ENCODE results near the gene CXCL1.
A peak's percentile ranks its signal among the peaks of the same experiment; 100 is the strongest.
"Not testable (repeated sequence)": the region's sequence is repeated elsewhere in the genome, so short reads cannot be mapped to it uniquely, and the experiment has no call there.

Gene CXCL1

DNA sequence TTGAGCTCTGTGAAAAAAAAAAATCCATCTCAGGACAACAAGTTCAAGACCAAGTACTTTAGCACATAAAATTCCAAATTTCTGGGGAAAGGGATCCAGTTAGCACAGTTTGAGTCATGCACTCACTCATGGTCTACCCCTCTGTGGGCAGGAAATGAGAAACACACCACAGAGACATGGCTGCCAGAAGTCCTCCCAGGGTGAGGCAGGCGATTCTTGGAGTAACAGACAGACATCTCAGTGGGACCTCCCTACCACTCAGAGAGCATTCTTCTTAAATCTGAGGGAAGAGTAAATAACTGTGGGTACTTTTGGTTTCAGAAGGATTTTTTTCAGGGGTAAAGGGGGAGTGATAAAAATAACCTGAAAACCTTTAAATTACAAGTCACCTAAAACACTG is 14.1 kb downstream of the CXCL1 start:
- no peak for DNase-seq

- DNase-seq, result no peak
These were observed 16.5 kb downstream of the CXCL1 start for GRCh38 chr4:73885574-73886267.

DNA sequence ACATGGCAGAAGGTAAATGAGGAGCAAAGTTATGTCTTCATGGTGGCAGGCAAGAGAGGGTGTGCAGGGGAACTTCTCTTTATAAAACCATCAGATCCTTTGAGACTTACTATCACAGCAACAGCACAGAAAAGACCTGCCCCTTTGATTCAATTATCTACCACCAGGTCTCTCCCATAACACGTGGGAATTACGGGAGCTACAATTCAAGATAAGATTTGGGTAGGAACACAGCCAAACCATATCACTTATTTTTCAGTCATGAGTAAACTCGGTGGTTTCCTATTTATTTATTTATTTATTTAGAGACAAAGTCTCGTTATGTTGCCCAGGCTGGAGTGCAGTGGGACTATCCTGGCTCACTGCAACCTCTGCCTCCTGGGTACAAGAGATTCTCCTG is 22.1 kb downstream of the CXCL1 start:
- DNase-seq, result no peak

DNA sequence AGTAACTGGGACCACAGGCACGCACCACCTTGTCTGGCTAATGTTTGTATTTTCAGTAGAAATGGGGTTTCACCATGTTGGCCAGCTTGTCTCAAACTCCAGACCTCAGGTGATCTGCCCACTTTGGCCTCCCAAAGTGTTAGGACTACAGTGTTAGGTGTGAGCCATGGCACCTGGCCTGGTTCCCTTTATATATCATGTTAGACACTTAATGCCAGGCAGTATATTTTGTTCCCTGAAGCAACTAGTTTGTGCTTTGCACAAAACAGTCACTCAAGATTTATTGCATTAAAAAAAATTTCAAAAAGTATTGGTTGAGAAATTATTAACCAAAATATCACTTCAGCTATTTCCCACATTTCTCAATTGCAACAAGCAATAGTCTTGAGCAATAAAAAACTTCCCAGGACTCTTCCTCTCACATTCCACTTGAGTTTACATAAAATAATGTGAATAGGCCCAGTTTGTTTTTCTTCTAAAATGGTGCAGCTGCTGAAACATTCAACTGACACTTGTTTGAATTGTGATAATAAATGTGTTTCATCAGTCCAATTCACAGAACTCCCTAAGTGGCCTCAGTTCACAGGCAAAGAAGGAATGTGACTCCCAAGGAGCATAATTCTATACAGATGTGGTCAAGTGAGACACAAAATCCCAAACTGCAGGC is 22.7 kb downstream of the CXCL1 start:
- peak; percentile 92 for DNase-seq

- DNase-seq, result no peak
These were observed 23.8 kb downstream of the CXCL1 start for GRCh38 chr4:73892966-73893365.

- DNase-seq, result no peak
These were observed 24.8 kb downstream of the CXCL1 start for GRCh38 chr4:73894001-73894400.

- DNase-seq, result no peak
These were observed 26.3 kb downstream of the CXCL1 start for GRCh38 chr4:73895201-73896175.

DNA sequence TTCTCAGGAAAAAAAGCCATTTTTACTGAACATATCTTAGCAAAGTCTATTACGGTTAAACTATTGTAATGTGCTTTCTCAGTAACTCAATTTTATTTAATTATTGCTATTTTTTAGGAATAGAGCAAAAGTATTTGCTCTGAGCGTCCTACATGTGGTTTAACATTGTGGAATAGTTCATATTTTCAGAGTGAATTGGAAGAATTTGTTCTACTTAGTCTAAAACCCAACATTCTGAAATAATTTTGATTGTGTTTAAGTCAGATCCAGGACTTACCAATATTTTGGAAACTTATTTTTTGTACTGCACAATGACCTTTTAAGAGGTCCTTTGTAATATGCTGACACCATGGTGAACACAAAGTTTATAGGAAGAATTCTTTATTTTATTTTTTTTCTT is 27.2 kb downstream of the CXCL1 start:
- DNase-seq, result no peak

GRCh38 chr4:73897380-73898136 is 28.4 kb downstream of the CXCL1 start:
- DNase-seq, result no peak

DNA sequence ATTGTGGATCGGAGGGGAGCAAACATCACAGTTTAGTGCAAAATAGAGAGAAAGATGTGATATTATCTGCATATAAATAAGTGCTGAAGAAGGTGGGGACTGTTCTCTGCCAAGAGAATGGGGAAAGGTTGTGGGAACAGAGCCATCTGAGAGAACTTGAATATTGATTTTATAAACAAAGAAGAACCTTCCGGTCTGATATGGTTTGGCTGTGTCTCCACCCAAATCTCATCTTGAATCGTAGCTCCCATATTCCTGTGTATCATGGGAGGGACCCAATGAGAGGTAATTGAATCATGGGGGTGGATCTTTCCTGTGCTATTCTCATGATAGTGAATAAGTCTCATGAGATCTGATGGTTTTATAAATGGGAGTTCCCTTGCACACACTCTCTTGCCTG is 30.1 kb downstream of the CXCL1 start:
- not testable (repeated sequence) for DNase-seq

DNA sequence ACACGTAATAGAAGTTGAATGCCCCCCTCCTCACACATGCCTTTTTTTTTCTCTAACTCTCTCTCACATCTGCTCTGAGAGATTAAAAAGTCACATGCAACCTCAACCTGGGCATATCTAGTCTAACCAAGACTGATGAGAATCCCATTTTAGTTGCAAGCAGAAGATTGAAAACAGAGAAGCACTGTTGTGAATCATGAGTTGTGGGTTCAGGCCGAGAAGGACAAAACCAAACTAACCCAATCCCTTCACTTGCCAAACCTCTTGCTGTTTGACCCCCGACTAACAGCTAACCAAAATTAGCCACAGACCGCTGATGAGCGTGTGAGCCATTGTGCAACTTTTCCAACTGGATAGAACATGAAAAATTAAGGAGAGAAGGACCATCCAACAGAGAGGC is 31.8 kb downstream of the CXCL1 start:
- no peak for DNase-seq

DNA sequence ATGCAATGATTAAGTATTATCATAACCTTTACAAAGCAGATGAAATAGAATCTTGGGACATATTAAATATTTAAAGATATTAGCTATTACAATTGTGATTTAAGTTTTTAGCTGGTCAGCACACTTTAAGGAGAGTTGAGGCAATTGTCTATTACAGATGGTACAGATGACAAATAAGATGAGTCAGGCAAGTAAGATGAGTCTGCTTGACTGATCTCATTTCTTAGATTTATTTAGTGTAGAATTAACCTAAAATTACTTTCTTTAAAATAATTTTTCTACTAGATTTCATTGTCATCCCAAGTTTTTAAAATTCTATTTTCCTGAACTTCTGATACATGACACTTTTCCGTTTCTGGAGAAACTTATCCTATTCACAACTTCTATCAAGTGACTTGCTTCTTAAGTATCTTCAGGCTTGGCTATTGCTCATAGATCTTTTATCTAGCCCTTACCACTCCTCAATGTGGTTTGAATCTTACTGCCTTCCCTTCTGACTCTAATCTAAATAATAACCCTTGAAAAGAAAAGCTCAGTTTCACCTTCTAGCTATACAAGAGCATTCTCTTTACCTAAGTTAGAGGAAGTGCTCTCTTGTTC is 32.9 kb downstream of the CXCL1 start:
- peak; percentile 47 for DNase-seq

DNA sequence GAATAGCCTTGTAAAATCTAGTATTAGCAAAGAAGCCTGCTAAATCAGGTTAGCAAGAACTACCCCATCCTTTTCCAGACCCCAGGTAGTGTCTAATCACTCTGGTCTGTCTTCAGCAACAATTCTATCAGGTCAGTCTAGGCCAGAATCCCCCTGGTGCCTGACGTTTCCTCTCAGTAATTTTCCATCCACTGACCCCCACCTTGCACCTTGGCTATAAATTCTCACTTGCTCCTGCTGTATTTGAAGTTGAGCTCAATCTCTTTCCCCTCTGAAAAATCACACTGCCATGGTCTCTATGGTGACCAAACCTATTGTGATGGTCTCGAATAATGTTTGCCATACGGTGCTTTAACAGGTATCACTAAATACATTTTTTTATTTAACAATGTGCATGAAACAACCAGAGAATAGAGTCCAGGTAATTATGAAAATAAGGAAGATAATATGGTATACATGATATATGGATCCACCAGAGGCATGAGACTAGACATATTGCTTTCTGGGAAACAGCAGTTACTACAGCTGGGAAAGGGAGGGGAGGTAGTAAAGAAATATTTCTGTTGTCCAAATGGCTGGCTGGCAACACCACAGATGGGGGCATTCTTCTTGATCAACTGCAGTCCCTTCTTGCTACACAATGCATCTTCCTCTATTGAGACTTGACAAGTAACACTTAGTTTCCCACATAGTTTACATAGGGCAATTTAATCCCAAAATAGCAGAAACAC is 33.8 kb downstream of the CXCL1 start:
- no peak for DNase-seq

- DNase-seq, result no peak
These were observed 35.3 kb downstream of the CXCL1 start for GRCh38 chr4:73904491-73904890.

GRCh38 chr4:73908965-73909364 is 39.8 kb downstream of the CXCL1 start:
- DNase-seq, result no peak

DNA sequence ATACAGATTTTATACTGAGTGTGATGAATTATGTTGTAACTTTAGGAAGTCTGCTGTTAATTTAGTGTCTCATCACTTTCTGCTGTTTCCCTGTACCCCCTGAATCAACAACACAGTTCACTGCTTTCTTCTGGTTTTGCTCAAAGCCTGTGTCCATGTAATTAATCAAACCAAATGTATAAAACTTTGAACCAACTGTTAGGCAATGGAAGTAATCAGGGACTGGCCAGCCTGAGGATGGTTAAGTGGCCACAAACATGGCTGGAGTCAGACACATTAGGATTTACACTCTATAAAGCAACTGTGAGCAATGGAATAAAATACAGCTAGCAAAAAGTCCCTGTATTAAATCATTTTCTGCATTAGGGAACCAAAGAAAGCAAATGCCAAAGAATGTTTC is 42.6 kb downstream of the CXCL1 start:
- DNase-seq, result no peak

GRCh38 chr4:73912191-73912590 is 43.0 kb downstream of the CXCL1 start:
- DNase-seq, result no peak

DNA sequence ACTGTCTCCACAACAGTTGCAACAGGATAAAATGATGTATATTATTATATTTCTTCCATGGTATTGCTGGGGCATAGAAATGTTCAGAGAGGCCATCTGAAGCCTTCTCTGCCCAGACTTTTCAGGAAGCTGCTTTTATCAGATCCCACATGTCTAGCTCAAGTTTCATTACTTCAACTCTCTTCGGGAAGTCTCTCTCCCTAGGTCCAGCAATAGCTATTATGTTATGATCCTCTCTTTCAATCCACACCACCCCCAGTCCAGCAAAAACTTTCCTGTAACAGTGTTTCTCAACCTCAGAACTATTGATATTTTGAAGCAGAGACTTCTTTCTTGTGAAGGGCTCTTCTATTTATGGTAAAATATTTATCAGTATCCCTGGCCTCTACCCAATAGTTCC is 44.9 kb downstream of the CXCL1 start:
- no peak for DNase-seq

DNA sequence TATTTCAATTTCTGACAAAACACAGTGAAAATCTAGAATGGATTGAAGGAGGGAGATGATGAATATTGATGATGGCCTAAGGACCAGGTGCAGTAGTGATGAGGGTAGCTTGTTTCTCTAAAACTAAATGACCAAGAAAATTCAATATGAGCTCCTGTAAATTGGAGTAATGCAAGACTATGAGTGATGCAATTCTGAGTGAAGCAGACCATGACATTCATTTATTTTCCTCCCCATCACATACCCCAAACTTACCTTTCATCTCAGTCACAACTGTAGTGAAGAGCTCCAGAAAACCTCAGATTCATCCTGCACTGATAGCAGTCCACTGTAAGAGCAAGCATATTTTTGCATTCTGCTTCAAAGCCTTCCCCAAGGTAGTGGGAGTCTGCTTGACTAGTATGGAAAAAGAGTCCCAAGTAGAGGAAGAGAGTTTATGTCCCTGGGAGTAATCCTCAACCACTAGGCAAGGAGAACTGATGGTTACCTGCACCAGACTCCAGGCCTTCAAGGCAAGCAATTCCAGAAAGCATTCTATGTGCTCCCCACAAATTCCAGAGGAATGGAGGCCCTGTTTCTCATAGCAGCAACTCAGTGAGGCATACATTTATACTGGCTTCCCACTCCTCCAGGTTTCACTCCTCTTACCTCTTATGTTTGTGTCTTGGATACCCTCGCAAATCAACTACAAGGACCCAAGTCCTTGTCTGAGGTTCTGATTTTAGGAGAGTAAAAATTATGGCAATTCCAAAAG is 47.2 kb downstream of the CXCL1 start:
- DNase-seq, result peak; percentile 85

DNA sequence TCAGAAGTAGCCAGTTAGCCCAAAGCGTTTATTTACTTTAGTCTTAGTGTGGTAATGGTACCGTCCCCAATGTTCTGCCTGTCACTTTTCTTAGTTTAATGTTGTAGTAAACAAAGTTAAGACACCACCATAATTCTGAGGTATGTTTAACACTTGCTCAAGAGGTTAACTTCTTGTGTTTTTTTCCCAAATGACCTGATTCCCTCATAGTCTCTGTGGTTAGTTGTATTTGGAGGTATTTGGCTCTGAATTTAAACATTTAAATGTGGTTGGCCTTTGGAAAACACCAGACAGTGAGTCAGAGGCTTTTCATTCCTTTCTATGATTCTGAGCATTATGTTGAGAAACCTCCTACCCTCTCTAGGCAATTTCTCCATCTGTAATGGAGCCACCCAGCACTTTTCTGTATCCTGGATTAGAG is 47.9 kb downstream of the CXCL1 start:
- DNase-seq, result peak; percentile 98

GRCh38 chr4:73918058-73918457 is 48.9 kb downstream of the CXCL1 start:
- no peak for DNase-seq
